Neural cell (in vitro differentiated cells): Measurements from ENCODE around the gene ZFC3H1.

Source experiments
- MXI1 ChIP-seq: fragments of 450-650 bp; conservative IDR thresholded peaks from 2 replicates; pipeline ENCODE4 v1.6.1; 2014; ENCODE audit warnings: antibody characterized with exemption, mild to moderate bottlenecking; ENCODE audit not compliant: poor library complexity, severe bottlenecking
- POLR2AphosphoS5 ChIP-seq: IDR thresholded peaks from 2 replicates; pipeline ENCODE4 v1.6.1; 2012
- REST ChIP-seq: IDR thresholded peaks from 2 replicates; pipeline ENCODE4 v1.6.1; 2012; ENCODE audit warnings: borderline replicate concordance

- no peak for TF ChIP-seq POLR2AphosphoS5
- no peak for TF ChIP-seq REST
- TF ChIP-seq MXI1 = no peak
These were observed 74.2 kb downstream of the ZFC3H1 start for GRCh38 chr12:71589478-71589881.
